Middle frontal gyrus (tissue), 1 donor: ENCODE results near the gene FOXRED2.
A peak's percentile ranks its signal among the peaks of the same experiment; 100 is the strongest.
"Not testable (repeated sequence)": the region's sequence is repeated elsewhere in the genome, so short reads cannot be mapped to it uniquely, and the experiment has no call there.

Experiments
- DNase-seq: peaks from one replicate; pipeline ENCODE4 v3.0.0-alpha.2; 2015; ENCODE audit warnings: low spot score; ENCODE audit errors: extremely low spot score

The FOXRED2 gene

DNA sequence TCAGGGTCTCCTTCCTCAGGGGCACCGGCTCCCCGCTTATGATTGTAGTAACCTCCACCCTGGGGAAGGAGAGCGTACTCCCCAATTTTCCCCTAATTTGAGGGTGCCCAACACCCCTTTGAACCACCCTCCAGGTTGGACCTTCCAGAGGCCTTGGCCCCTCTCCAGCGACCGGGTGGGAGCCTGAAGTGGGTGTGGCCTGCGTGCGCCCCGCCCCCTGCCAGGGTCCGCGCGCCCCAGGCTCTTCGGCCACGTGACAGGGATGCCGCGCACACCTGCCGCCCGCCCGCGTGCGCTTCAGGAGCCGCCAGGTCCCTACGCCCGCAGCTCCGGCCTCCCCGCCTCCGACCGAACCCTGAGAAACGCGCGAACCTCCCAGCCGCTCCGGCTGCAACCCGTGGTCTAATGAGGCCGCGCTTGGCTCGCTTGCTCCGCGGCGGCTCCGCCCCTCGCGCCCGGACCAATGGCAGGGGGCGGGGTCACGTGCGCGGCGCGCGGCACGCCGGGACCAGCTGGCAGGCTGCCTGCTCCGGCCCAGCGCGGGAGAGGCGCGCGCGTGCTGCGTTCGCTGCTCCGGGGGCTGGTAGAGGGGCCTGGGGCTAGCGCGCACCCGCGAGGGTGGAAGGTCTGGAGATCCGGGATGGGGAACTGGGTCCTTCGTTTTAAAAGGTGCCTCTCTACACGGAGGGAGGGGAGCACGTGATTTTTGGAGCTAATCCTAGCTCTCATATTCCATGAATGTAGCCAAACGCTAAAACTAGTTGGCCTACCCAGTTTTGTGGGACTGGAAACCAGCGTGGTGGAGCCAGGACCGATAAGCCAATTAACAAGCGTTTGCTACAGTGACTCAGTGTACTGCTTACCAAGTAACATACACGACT lies at the start of gene FOXRED2:
TSS of gene FOXRED2 (minus strand) at position 404 of the 881 bp plus-strand sequence. CDS start 618 bp downstream, outside the sequence.
- DNase-seq = peak; percentile 68

DNA sequence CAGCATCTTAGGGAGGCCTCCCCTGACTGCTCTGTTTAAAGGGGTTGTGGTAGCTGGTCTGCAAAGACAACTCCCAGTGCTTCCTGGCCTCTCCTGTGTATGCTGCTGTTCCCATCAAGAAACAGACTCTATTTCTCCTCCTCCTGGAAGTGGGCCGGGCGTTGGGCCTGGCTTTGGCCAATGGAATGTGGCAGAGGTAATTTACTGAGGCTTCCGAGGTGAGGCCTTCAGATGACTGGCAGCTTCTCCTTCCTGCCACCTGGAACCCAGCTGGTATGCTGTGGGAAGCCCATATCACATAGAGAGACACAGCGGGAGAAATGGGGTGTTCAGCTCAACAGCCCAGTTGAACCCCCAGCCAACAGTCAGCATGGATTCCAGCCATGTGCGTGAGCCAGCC lies 47.3 kb upstream of the FOXRED2 start:
- DNase-seq = no peak

GRCh38 chr22:36552289-36552688 lies 45.4 kb upstream of the FOXRED2 start:
- DNase-seq = no peak

- no peak for DNase-seq
These were observed 44.1 kb upstream of the FOXRED2 start for GRCh38 chr22:36550701-36551495.

- no peak for DNase-seq
These were observed 42.2 kb upstream of the FOXRED2 start for GRCh38 chr22:36549033-36549432.

GRCh38 chr22:36548606-36549005 lies 41.8 kb upstream of the FOXRED2 start:
- no peak for DNase-seq

DNA sequence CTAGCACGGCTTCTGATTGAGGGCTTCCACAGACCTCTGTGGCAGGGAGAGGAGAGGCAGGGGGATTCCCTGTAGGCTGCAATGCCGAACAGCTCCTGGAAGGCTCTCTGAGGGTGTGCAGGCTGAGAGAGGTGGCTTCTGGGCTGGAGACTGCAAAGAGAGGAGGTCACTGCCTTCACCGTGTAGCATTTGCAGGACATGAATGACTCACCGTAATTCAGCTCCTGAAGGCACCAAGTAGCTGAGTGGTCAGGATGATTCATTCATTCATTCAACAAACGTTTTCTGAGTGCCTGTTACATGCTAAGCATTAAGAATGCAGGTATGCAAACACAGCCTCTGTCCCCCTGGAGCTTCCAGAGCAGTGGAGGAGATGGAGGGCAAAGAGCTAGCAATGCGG lies 40.1 kb upstream of the FOXRED2 start:
- no peak for DNase-seq

- no peak for DNase-seq
These were observed 39.4 kb upstream of the FOXRED2 start for GRCh38 chr22:36546092-36546804.

DNA sequence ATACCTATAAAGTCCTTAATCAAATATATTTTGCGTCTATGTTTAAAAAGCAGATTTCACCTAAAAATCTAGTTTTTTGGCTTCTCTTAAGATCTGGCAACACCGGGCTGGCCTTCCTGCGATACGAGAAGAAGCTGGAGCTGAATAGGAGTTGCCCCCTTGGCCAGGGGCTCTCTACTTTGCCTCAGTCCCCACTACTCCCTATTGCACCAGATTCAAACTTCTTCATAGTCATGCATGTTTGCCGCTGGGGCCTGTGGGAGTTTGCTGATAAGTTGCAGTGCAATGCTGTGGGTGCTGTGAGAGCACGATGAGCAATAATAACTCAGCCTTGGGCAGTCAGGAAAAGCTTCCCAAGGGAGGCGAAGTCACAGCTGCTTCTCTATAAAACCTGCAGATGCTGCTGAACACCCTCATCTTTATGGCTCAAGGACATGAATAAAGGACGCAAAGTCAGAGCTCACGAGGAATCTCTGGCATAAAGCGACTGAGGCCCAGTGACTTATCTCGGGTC lies 37.3 kb upstream of the FOXRED2 start:
- DNase-seq = no peak

GRCh38 chr22:36541831-36542411 lies 35.1 kb upstream of the FOXRED2 start:
- no peak for DNase-seq

GRCh38 chr22:36540867-36541642 lies 34.2 kb upstream of the FOXRED2 start:
- DNase-seq = no peak

DNA sequence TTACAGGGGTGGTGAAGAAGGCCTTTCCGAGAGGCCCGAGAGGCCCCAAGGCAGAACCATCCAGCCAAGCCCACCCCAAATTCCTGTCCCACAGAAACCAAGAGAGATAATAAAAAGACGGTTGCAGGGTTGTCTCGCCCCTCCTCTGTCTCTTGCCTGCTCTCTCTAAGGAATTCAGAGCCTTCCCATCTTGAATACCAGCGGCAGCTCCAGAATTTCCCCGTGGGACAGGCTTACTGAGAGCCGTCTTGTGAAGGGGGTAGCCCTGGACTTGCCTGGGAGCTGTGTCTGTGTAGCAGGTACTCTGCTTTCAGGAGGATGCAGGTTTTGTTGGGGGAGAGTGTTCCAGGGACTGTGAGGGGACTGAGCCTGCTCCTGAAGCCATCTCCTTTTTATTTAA lies 31.7 kb upstream of the FOXRED2 start:
- no peak for DNase-seq

DNA sequence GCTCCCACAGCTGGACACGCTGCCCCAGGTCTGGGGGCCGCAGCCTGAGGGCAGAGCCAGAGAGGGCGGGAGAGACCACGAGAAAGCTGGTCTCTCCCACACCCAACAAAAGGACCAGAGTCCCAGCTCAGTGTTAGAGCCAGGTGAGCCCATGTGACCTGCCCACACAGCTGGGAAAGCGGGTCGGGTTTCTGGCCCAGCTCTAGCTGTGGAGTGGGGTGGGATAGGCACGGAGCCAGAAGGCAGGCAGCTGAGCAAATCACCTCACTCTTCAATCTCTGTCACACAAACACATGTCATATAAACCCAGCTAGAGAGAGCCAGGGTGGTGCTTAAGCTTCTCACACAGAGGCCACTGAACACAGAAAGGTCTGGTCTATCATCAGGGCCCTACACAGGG lies 29.9 kb upstream of the FOXRED2 start:
- no peak for DNase-seq

DNA sequence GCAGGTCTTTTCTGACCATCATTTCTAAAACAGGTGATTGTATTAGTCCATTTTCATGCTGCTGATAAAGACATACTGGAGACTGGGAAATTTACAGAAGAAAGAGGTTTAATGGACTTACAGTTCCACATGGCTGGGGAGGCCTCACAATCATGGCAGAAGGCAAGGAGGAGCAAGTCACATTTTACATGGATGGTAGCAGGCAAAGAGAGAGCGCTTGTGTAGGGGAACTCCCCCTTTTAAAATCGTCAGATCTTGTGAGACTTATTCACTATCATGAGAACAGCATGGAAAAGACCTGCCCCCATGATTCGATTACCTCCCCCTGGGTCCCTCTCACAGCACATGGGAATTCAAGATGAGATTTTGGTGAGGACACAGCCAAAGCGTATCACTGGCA lies 26.5 kb upstream of the FOXRED2 start:
- DNase-seq = not testable (repeated sequence)

DNA sequence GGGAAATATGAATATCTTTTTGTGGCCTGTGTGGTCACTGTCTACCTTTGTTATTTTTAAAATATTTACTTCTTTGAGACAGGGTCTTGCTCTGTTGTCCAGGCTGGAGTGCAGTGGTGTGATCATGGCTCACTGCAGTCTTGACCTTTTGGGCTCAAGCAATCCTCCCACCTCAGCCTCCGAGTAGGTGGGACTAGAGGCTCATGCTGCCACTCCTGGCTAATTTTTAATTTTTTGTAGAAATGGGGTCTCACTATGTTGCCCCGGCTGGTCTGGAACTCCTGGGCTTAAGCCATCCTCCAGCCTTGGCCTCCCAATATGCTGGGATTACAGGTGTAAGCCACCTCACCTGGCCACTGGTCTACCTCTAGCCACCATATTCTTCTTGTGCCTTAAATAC lies 25.6 kb upstream of the FOXRED2 start:
- no peak for DNase-seq

DNA sequence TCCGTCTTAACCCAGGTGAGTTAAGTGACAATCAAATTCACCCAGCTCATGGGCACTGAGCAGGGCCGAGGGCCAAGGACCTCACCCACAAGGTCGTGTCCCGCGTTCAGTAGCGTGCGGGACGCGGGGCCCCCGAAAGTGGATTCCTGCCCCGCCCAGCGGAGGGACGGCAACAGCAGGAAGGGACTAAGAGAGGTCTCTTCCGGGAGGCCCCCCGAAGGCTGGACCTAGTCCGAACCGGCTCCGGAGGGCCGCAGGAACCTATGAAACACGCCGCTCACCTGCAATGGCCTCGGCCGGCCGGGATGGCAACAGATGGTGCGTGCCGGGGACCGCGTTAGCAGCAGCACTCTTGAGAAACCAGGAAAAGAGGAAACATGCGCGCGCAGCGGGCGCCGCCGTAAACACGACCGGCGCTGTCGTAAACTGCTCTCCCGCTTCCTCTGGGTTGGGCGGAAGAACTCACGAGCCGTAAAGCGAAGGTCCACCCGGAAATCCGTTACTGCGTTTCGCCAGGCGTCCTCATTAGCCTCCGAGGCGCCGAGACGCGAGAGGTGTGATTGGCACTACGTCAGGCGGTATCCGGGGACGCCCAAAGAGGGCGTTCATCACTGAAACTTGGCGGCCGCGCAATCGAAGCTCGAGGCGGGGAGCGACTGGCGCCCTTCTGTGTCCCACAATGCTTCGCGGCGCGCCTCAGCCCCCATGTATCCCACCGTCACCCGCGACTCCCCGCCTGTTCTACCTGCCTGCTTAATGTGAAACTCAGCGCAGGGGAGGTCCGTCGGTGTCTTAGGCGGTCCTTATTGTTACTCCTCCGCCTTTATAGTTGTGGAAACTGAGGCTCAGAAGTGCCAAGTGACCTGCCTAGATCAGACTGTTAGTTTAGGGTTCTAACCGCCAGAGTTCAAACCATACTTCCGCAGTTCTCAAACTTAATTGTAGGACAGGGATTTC lies 22.2 kb upstream of the FOXRED2 start, which contains the start of gene EIF3D:
TSS of gene EIF3D (minus strand) at position 372 of the 957 bp plus-strand sequence. CDS start 3,045 bp downstream, outside the sequence.
- peak; percentile 98 for DNase-seq

DNA sequence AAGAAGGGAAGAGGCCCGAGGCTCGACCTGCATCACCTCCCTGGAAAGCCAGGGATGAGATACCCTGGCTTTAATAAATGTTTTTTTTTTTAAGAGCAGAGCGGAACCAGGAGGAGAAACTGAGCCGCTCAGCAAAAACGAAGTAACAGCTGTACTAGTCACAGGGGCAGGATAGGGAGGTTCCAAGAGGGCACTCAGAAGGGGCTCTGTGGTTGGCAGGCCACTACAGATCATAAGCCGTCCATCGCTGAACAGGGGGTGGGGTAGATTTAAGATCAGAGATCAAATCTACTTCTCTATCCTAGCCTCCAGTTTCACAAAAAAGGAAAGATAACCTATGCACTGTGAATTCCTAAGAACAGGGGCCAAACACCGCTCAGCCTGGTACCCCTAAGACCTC lies 21.5 kb upstream of the FOXRED2 start:
- no peak for DNase-seq

DNA sequence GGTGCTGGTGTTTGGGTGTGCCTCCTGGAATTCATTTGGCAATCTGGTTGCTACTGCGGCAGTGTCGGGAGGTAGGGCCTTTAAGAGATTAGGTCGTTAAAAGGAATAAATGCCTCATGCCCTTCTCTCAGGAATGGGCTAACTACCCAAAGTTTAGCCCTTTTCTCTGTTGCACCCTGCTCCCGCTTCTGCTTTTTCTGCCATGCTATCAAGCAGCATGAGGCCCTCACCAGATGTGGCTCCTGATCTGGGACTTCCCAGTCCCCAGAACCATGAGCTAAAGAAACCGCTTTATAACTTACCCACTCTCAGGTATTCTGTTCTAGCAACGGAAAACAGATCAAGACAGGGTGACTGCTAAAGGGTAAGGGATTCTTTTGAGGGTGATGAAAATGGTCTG lies 15.8 kb upstream of the FOXRED2 start:
- no peak for DNase-seq

GRCh38 chr22:36520423-36520822 lies 13.6 kb upstream of the FOXRED2 start:
- DNase-seq = no peak
